Endothelial cell of umbilical vein (primary cell): ENCODE measurements around the gene RPRD1A. TPM values are rescaled to one million over a fixed set of nuclear protein-coding genes. Genes with fewer than 3 reads are reported as not detected.

Experiments
- BruUV-seq: library from RNA; stranded (reverse); fragments of 400-500 nt; replicated peaks from 2 replicates; lab custom pipeline; 2021; lab: Mats Ljungman, UMichigan
- CTCF ChIA-PET: fragments of 300-600, 350-600 bp; sonication (Branson Sonifier 250); formaldehyde crosslinking; loops from one replicate; lab custom pipeline; 2021; ENCODE audit warnings: antibody characterized with exemption, inconsistent platforms; lab: Charles Lee
- POLR2A ChIA-PET: fragments of 300-600, 350-600 bp; sonication (Branson Sonifier 250); formaldehyde crosslinking; loops from one replicate; lab custom pipeline; 2021; ENCODE audit warnings: antibody characterized with exemption, inconsistent platforms; lab: Charles Lee
- DNase-seq: peaks from one replicate; pipeline ENCODE4 v3.0.0-alpha.2; 2011; ENCODE audit warnings: low read depth, low spot score
- FAIRE-seq: peaks from 2 replicates; lab custom pipeline; 2011; peaks lifted over from hg19 to GRCh38; lab: Jason Lieb, UNC
- H2AFZ ChIP-seq: 2 replicates; pipeline ENCODE4 v1.6.0; 2012; ENCODE audit warnings: low read depth, low read length, control low read depth, inconsistent platforms
- H3K27ac ChIP-seq: 2 replicates; pipeline ENCODE4 v1.5.1; 2011; ENCODE audit warnings: low read depth, mild to moderate bottlenecking, control low read depth, low read length, moderate library complexity; ENCODE audit not compliant: insufficient read depth
- H3K27me3 ChIP-seq, 2 experiments: 2 replicates each; pipeline versions ENCODE4 v1.6.0 to v1.6.1; 2011; ENCODE audit warnings: low read length in 2 of 2, mixed read lengths in 1 of 2; ENCODE audit not compliant: control insufficient read depth in 2 of 2, insufficient read depth in 2 of 2
- H3K36me3 ChIP-seq, 2 experiments: 2 replicates in 1 of 2; 3 replicates in 1 of 2; pipeline ENCODE4 v1.5.1; 2011; ENCODE audit warnings: low read length in 2 of 2, mild to moderate bottlenecking in 1 of 2, moderate library complexity in 1 of 2; ENCODE audit not compliant: control insufficient read depth in 2 of 2, insufficient read depth in 2 of 2; ENCODE audit errors: extremely low read depth in 1 of 2
- H3K4me1 ChIP-seq: 3 replicates; pipeline ENCODE4 v1.5.1; 2011; ENCODE audit warnings: mild to moderate bottlenecking, low read length; ENCODE audit not compliant: control insufficient read depth, insufficient read depth; ENCODE audit errors: extremely low read depth
- H3K4me2 ChIP-seq: 2 replicates; pipeline ENCODE4 v1.6.1; 2011; ENCODE audit warnings: low read length, control low read depth, mixed read lengths; ENCODE audit not compliant: insufficient read depth
- H3K4me3 ChIP-seq, 3 experiments: fragments of 200-600 bp in 1 of 3; sonication (generic), shearing (Covaris generic) in 1 of 3; replicated peaks in 1 of 3; 2 replicates each; pipeline ENCODE4 v1.5.1; 2011 to 2016; ENCODE audit warnings: control low read depth in 3 of 3, low read length in 3 of 3, mild to moderate bottlenecking in 2 of 3, inconsistent platforms in 1 of 3, low read depth in 1 of 3, moderate library complexity in 1 of 3; ENCODE audit not compliant: insufficient read depth in 1 of 3
- H3K79me2 ChIP-seq: 2 replicates; pipeline ENCODE4 v1.6.0; 2012; ENCODE audit warnings: low read length, inconsistent platforms; ENCODE audit not compliant: control insufficient read depth, insufficient read depth
- H3K9ac ChIP-seq: replicated peaks from 2 replicates; pipeline ENCODE3; 2011; ENCODE audit warnings: low read length, control low read depth; ENCODE audit not compliant: insufficient read depth; ENCODE audit errors: extremely low read depth
- H3K9me1 ChIP-seq: replicated peaks from 3 replicates; pipeline ENCODE4 v1.6.0; 2011; ENCODE audit warnings: mild to moderate bottlenecking, low read length; ENCODE audit not compliant: control insufficient read depth, insufficient read depth; ENCODE audit errors: extremely low read depth
- H3K9me3 ChIP-seq: replicated peaks from 2 replicates; pipeline ENCODE4 v1.5.1; 2012; ENCODE audit warnings: low read length, inconsistent platforms; ENCODE audit not compliant: control insufficient read depth, insufficient read depth
- H4K20me1 ChIP-seq: replicated peaks from 2 replicates; pipeline ENCODE3; 2011; ENCODE audit warnings: mild to moderate bottlenecking, low read length; ENCODE audit not compliant: control insufficient read depth, insufficient read depth; ENCODE audit errors: extremely low read depth
- EZH2 ChIP-seq: IDR thresholded peaks from 2 replicates; pipeline ENCODE4 v1.6.1; 2012; ENCODE audit warnings: borderline replicate concordance, low read depth, mild to moderate bottlenecking, moderate library complexity, low read length, inconsistent platforms; ENCODE audit not compliant: severe bottlenecking
- FOS ChIP-seq: IDR thresholded peaks from 2 replicates; pipeline ENCODE4 v1.6.1; 2011; ENCODE audit warnings: mild to moderate bottlenecking, low read length, moderate library complexity, borderline replicate concordance; ENCODE audit not compliant: insufficient read depth
- GATA2 ChIP-seq: IDR thresholded peaks from 2 replicates; pipeline ENCODE4 v1.7.0; 2011; ENCODE audit warnings: low read depth, mild to moderate bottlenecking, moderate library complexity, mixed read lengths, low read length; ENCODE audit not compliant: insufficient read length, insufficient read depth
- JUN ChIP-seq: IDR thresholded peaks from 2 replicates; pipeline ENCODE4 v1.6.1; 2011; ENCODE audit warnings: borderline replicate concordance, low read depth; ENCODE audit not compliant: insufficient read length, insufficient read depth
- MYC ChIP-seq: IDR thresholded peaks from one replicate; pipeline ENCODE4 v1.6.1; 2011; ENCODE audit warnings: mild to moderate bottlenecking, low read depth, low read length
- POLR2A ChIP-seq: IDR thresholded peaks from 2 replicates; pipeline ENCODE4 v1.6.1; 2012; ENCODE audit warnings: low read depth, mild to moderate bottlenecking, control low read depth, low read length
- POLR2AphosphoS5 ChIP-seq: IDR thresholded peaks from 2 replicates; pipeline ENCODE4 v1.6.1; 2012; ENCODE audit warnings: low read depth, mild to moderate bottlenecking, control low read depth, low read length, moderate library complexity; ENCODE audit not compliant: insufficient read depth
- dilution Hi-C: fragments of 300-500 bp; cut with MboI; formaldehyde crosslinking; loops from one replicate; pipeline ENCODE4 v1.15.0; 2019; ENCODE audit warnings: low sequenced_read_pairs; ENCODE audit not compliant: extremely low pct_ligation_motif_present
- intact Hi-C: fragments of 100-400 bp; cut with micrococcal nuclease; formaldehyde crosslinking; loops from one replicate; pipeline ENCODE4 v1.10.0; 2022
- polyA plus RNA-seq, 4 experiments: library from polyadenylated mRNA; depleted of rRNA in 3 of 4; stranded (reverse) in 3 of 4; unstranded in 1 of 4; fragments of >200 nt; gene quantifications; 2 replicates each; pipeline versions ENCODE4 v1.2.1 to v1.2.3, GENCODE V29; 2011 to 2012; ENCODE audit warnings: missing spikeins in 1 of 4
- total RNA-seq: library from RNA; stranded (reverse); gene quantifications from 2 replicates; pipeline ENCODE4 v1.2.3, GENCODE V29; 2021
- TF ChIP-seq, protein P1 (sequence below), 2 donors: IDR thresholded peaks; 1 replicate in 1 of 2; 2 replicates in 1 of 2; pipeline ENCODE4 v1.5.1; 2011; ENCODE audit warnings: low read length in 2 of 2, mild to moderate bottlenecking in 2 of 2, moderate library complexity in 2 of 2, control low read depth in 1 of 2, inconsistent platforms in 1 of 2, low read depth in 1 of 2; ENCODE audit not compliant: insufficient read depth in 1 of 2; ENCODE audit errors: extremely low read depth in 1 of 2
- TF ChIP-seq, protein P2 (sequence below): IDR thresholded peaks from 2 replicates; pipeline ENCODE4 v1.6.1; 2011; ENCODE audit not compliant: insufficient read depth, insufficient read length

The RPRD1A gene
- total and polyA plus RNA-seq, 2 donors (not counting 3 experiments of a cell fraction or from before 2014, with no cell fraction given), result 13.5 to 50.7 TPM

DNA sequence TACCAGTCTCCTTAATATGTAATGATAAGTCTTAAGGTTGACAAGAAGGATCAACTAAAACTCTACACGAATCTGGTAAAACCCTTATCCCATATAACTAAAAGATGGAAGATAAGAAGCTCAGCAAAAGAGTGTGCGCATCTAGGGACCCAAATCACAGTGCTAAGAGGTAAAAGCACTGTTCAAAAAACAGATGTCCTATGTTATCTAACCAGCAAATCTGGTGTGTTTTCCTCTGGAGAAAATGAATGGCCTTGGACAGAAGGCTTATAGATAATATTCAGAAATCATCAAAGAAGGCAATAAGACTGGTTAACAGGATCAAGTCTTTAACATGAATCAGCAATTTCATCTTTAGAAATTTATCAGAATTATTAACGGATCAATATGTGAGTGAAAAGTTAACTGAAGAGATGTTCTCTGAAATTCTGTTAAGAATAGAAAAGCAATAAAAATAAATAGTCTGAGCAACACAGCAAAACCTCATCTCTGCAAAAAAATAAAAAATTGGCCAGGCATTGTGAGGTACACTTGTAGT lies 47.1 kb downstream of the RPRD1A start:
- H3K4me3 ChIP-seq, result no peak overlapping the region
- dilution Hi-C loops (no loop called here), intact Hi-C loops (loop anchor here (10.0 kb wide), 1 partner anchor 735 kb away; no protein-coding TSS in a partner anchor)
- H2AFZ ChIP-seq, result no peak overlapping the region
- DNase-seq (no peak), FAIRE-seq (no peak)
- H3K27me3 ChIP-seq, result no peaks in the 10 kb centered on the region
- no peaks in the 10 kb centered on the region for H4K20me1 ChIP-seq
- no peaks in the 10 kb centered on the region for H3K79me2 ChIP-seq
- H3K9me3 ChIP-seq, result no peaks in the 10 kb centered on the region
- no TSS peak for BruUV-seq
- ChIA-PET CTCF (interaction anchor here (1.5 to 4.5 kb wide), 4 partner anchors 13 to 262 kb away, joined by 3 to 109 read pairs (median 8); partner anchors contain the start of gene RPRD1A), POLR2A (no interaction called here)
- no peaks in the 10 kb centered on the region for H3K9me1 ChIP-seq
- no peak overlapping the region for H3K4me2 ChIP-seq
- no peak for TF ChIP-seq MYC
- no peak for TF ChIP-seq GATA2
- TF ChIP-seq POLR2AphosphoS5, result no peak
- TF ChIP-seq, protein P1, sequence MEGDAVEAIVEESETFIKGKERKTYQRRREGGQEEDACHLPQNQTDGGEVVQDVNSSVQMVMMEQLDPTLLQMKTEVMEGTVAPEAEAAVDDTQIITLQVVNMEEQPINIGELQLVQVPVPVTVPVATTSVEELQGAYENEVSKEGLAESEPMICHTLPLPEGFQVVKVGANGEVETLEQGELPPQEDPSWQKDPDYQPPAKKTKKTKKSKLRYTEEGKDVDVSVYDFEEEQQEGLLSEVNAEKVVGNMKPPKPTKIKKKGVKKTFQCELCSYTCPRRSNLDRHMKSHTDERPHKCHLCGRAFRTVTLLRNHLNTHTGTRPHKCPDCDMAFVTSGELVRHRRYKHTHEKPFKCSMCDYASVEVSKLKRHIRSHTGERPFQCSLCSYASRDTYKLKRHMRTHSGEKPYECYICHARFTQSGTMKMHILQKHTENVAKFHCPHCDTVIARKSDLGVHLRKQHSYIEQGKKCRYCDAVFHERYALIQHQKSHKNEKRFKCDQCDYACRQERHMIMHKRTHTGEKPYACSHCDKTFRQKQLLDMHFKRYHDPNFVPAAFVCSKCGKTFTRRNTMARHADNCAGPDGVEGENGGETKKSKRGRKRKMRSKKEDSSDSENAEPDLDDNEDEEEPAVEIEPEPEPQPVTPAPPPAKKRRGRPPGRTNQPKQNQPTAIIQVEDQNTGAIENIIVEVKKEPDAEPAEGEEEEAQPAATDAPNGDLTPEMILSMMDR (IDR thresholded peaks at IDR 0.05; ENCODE audit: extremely low read depth in 1 of 2, insufficient read depth in 1 of 2, low read depth in 1 of 2, low read length in 2 of 2), result no peak
- TF ChIP-seq, protein P2, sequence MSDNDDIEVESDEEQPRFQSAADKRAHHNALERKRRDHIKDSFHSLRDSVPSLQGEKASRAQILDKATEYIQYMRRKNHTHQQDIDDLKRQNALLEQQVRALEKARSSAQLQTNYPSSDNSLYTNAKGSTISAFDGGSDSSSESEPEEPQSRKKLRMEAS, result no peak
- no peak for TF ChIP-seq POLR2A
- TF ChIP-seq JUN, result no peak
- TF ChIP-seq EZH2, result no peak
- no peak for TF ChIP-seq FOS
- no peaks in the 10 kb centered on the region for H3K4me1 ChIP-seq
- H3K36me3 ChIP-seq, result no peaks in the 10 kb centered on the region
- no peak overlapping the region for H3K9ac ChIP-seq
- no peak overlapping the region for H3K27ac ChIP-seq
